Naive thymus-derived CD8-positive, alpha-beta T cell (primary cell): ENCODE data around the gene AXIN1. TPM values are rescaled to one million over a fixed set of nuclear protein-coding genes. Genes with fewer than 3 reads are reported as not detected.

Experiments
- ATAC-seq, 2 donors: fragments of 150-1000 bp; cut with Tn5 transposase in 1 of 2; sonication (Bioruptor Pico), chemical (Tn5 transposase) in 1 of 2; 1 replicate in 1 of 2; 2 replicates in 1 of 2; pipeline ENCODE4 v1.10.0; 2021; ENCODE audit warnings: mild to moderate bottlenecking in 2 of 2, moderate library complexity in 2 of 2
- POLR2A ChIA-PET: fragments of 350-600 bp; sonication (Branson Sonifier 250); formaldehyde crosslinking; loops from one replicate; lab custom pipeline; 2021; ENCODE audit warnings: antibody characterized with exemption; lab: Charles Lee
- DNase-seq, 10 donors: peaks; one replicate each; pipeline versions ENCODE4 v3.0.0 to v3.0.0-alpha.2; 2020 to 2022
- H3K27ac Mint-ChIP-seq, 10 donors: one replicate each; pipeline ENCODE4 v1.8.0; 2020 to 2022; ENCODE audit warnings: mild to moderate bottlenecking in 10 of 10, mixed read lengths in 10 of 10, moderate library complexity in 4 of 10, inconsistent platforms in 1 of 10
- H3K27me3 Mint-ChIP-seq, 5 donors: one replicate each; pipeline ENCODE4 v1.8.0; 2021 to 2022; ENCODE audit warnings: mixed read lengths in 5 of 5
- H3K36me3 Mint-ChIP-seq, 3 donors: one replicate each; pipeline ENCODE4 v1.8.0; 2020 to 2022; ENCODE audit warnings: mixed read lengths in 3 of 3, mild to moderate bottlenecking in 2 of 3, inconsistent platforms in 1 of 3
- H3K4me1 Mint-ChIP-seq, 4 donors: one replicate each; pipeline ENCODE4 v1.8.0; 2021 to 2022; ENCODE audit warnings: mixed read lengths in 4 of 4
- H3K4me3 Mint-ChIP-seq, 10 donors: one replicate each; pipeline ENCODE4 v1.8.0; 2020 to 2022; ENCODE audit warnings: mild to moderate bottlenecking in 10 of 10, mixed read lengths in 10 of 10, moderate library complexity in 6 of 10, inconsistent platforms in 1 of 10
- H3K9me3 Mint-ChIP-seq, 9 donors: one replicate each; pipeline ENCODE4 v1.8.0; 2020 to 2022; ENCODE audit warnings: mixed read lengths in 9 of 9, mild to moderate bottlenecking in 3 of 9, inconsistent platforms in 1 of 9, moderate library complexity in 1 of 9
- polyA plus RNA-seq, 3 donors: library from polyadenylated mRNA; unstranded; fragments of 300-500 nt; fragmentation: Illumina TruSeq; gene quantifications; one replicate each; pipeline ENCODE4 v1.2.3, GENCODE V29; 2021
- total RNA-seq, 8 experiments: library from RNA in 2 of 8; stranded (reverse) in 2 of 8; gene quantifications; one replicate each; pipeline ENCODE4 v1.2.3 and lab custom pipeline; 2021 to 2026

Gene AXIN1
- total and polyA plus RNA-seq, 5 experiments from 2014 or later = 1.6 to 44.0 (median 4.1) TPM

DNA sequence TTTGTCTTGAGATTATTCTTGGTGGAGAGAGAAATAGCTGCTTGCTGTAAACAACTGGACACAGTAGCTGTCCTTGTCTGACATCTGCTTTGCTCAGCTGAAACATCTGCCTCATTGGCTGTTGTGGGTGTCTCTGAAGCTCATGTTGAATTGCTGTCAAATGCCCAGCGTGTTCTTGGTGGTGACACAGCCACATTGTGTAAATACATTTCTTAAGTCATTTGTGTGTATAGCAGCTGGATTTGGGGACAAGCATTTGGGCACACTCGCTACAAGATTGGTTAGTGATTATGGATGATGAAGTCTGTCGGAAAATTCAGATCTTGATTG is 112.6 kb downstream of the AXIN1 start:
- Mint-ChIP-seq H3K27me3 (no peaks in the 10 kb centered on the region), H3K4me3 (no peak overlapping the region), H3K9me3 (no peaks in the 10 kb centered on the region), H3K27ac (peak overlapping the region in 2 of 10 donors; percentile 1 to 19), H3K36me3 (peaks cover 0 to 17% (median 0%) of the 10 kb centered on the region in 3 donors), H3K4me1 (peaks cover 9 to 44% (median 22%) of the 10 kb centered on the region in 4 donors)
- ATAC-seq (no peak), DNase-seq (no peak)
- POLR2A ChIA-PET = interaction anchor here (0.9 kb wide), 1 partner anchor 10 kb away, joined by 3 read pairs; no protein-coding TSS in a partner anchor

Other genes with a start within 250 kb of the AXIN1 start
- gene NPRL3, start 214.1 kb downstream of the AXIN1 start, total RNA-seq = 10 to 100 TPM; 40.7 to 41.3 TPM
- 10 to 100 TPM in 2 of 3 donors, 1 to 10 TPM in 1; 5.9 to 16.2 (median 13.1) TPM for gene NPRL3, start 214.1 kb downstream of the AXIN1 start, polyA plus RNA-seq
- not detected for gene HBZ, start 200.1 kb downstream of the AXIN1 start, total RNA-seq
- gene HBZ, start 200.1 kb downstream of the AXIN1 start, polyA plus RNA-seq = not detected
- gene HBM, start 186.7 kb downstream of the AXIN1 start, total RNA-seq = not detected
- gene HBM, start 186.7 kb downstream of the AXIN1 start, polyA plus RNA-seq = not detected
- gene HBA2, start 179.8 kb downstream of the AXIN1 start, total RNA-seq = not detected
- 1 to 10 TPM in 1 of 3 donors, under 1 TPM in 1, not detected in 1; 0.89 to 8.6 TPM for gene HBA2, start 179.8 kb downstream of the AXIN1 start, polyA plus RNA-seq
- gene HBA1, start 176.0 kb downstream of the AXIN1 start, total RNA-seq = not detected
- gene HBA1, start 176.0 kb downstream of the AXIN1 start, polyA plus RNA-seq = 1 to 10 TPM in 1 of 3 donors, not detected in 2; 1.7 TPM
- not detected for gene HBQ1, start 172.3 kb downstream of the AXIN1 start, total RNA-seq
- gene HBQ1, start 172.3 kb downstream of the AXIN1 start, polyA plus RNA-seq = under 1 TPM in 1 of 3 donors, not detected in 2; 0.71 TPM
- gene LUC7L, start 123.3 kb downstream of the AXIN1 start, total RNA-seq = 100 to 1,000 TPM; 193 to 194 TPM
- gene LUC7L, start 123.3 kb downstream of the AXIN1 start, polyA plus RNA-seq = 10 to 100 TPM in 1 of 3 donors, 1 to 10 TPM in 2; 4.5 to 11.9 (median 7.2) TPM
- 10 to 100 TPM; 36.7 to 46.5 TPM for gene FAM234A, start 117.9 kb downstream of the AXIN1 start, total RNA-seq
- 10 to 100 TPM; 18.8 to 46.4 (median 34.4) TPM for gene FAM234A, start 117.9 kb downstream of the AXIN1 start, polyA plus RNA-seq
- gene RGS11, start 76.8 kb downstream of the AXIN1 start, total RNA-seq = not detected
- gene RGS11, start 76.8 kb downstream of the AXIN1 start, polyA plus RNA-seq = not detected
- under 1 TPM in 1 of 2 experiments, not detected in 1; 0.68 TPM for gene ARHGDIG, start 72.1 kb downstream of the AXIN1 start, total RNA-seq
- not detected for gene ARHGDIG, start 72.1 kb downstream of the AXIN1 start, polyA plus RNA-seq
- under 1 TPM in 1 of 2 experiments, not detected in 1; 0.44 TPM for gene PDIA2, start 69.6 kb downstream of the AXIN1 start, total RNA-seq
- gene PDIA2, start 69.6 kb downstream of the AXIN1 start, polyA plus RNA-seq = not detected
- gene MRPL28, start 17.8 kb upstream of the AXIN1 start, total RNA-seq = 10 to 100 TPM; 32.4 to 33.3 TPM
- 10 to 100 TPM; 57.4 to 66.6 (median 64.7) TPM for gene MRPL28, start 17.8 kb upstream of the AXIN1 start, polyA plus RNA-seq
- gene PGAP6, start 29.3 kb upstream of the AXIN1 start, total RNA-seq = 10 to 100 TPM; 80.1 to 80.4 TPM
- 10 to 100 TPM; 19.5 to 38.1 (median 22.0) TPM for gene PGAP6, start 29.3 kb upstream of the AXIN1 start, polyA plus RNA-seq
- 10 to 100 TPM; 29.7 to 33.2 TPM for gene NME4, start 44.5 kb upstream of the AXIN1 start, total RNA-seq
- 10 to 100 TPM; 38.9 to 61.9 (median 60.7) TPM for gene NME4, start 44.5 kb upstream of the AXIN1 start, polyA plus RNA-seq
- 10 to 100 TPM in 1 of 2 experiments, 1 to 10 TPM in 1; 8.5 to 10.8 TPM for gene DECR2, start 49.2 kb upstream of the AXIN1 start, total RNA-seq
- 10 to 100 TPM in 1 of 3 donors, 1 to 10 TPM in 2; 7.4 to 12.2 (median 8.5) TPM for gene DECR2, start 49.2 kb upstream of the AXIN1 start, polyA plus RNA-seq
- 10 to 100 TPM; 43.8 to 49.7 TPM for gene RAB11FIP3, start 72.9 kb upstream of the AXIN1 start, total RNA-seq
- 1 to 10 TPM; 1.3 to 5.0 (median 2.2) TPM for gene RAB11FIP3, start 72.9 kb upstream of the AXIN1 start, polyA plus RNA-seq
- gene CAPN15, start 175.0 kb upstream of the AXIN1 start, total RNA-seq = 10 to 100 TPM; 63.1 to 63.2 TPM
- gene CAPN15, start 175.0 kb upstream of the AXIN1 start, polyA plus RNA-seq = 1 to 10 TPM; 5.5 to 7.9 (median 6.0) TPM
- not detected for gene PRR35, start 207.7 kb upstream of the AXIN1 start, total RNA-seq
- gene PRR35, start 207.7 kb upstream of the AXIN1 start, polyA plus RNA-seq = not detected
- gene NHLRC4, start 214.3 kb upstream of the AXIN1 start, total RNA-seq = 1 to 10 TPM; 4.7 to 5.3 TPM
- gene NHLRC4, start 214.3 kb upstream of the AXIN1 start, polyA plus RNA-seq = 1 to 10 TPM; 1.5 to 3.3 (median 1.7) TPM
- gene PIGQ, start 217.2 kb upstream of the AXIN1 start, total RNA-seq = 10 to 100 TPM; 55.8 to 59.0 TPM
- 10 to 100 TPM in 1 of 3 donors, 1 to 10 TPM in 2; 8.8 to 13.4 (median 9.3) TPM for gene PIGQ, start 217.2 kb upstream of the AXIN1 start, polyA plus RNA-seq
- gene RAB40C, start 237.3 kb upstream of the AXIN1 start, total RNA-seq = 10 to 100 TPM; 18.6 to 19.9 TPM
- 10 to 100 TPM in 1 of 3 donors, 1 to 10 TPM in 2; 5.8 to 14.6 (median 6.2) TPM for gene RAB40C, start 237.3 kb upstream of the AXIN1 start, polyA plus RNA-seq